NCI-H1092 treated with DMSO at 0.1 percent for 48 hours (cell line): ENCODE measurements around the gene FOXK1.
"Not testable (repeated sequence)": the region's sequence is repeated elsewhere in the genome, so short reads cannot be mapped to it uniquely, and the experiment has no call there.

ENCODE experiments used
- DNase-seq: peaks from one replicate; lab custom pipeline; 2025; lab: John Stamatoyannopoulos, UW

Gene FOXK1

DNA sequence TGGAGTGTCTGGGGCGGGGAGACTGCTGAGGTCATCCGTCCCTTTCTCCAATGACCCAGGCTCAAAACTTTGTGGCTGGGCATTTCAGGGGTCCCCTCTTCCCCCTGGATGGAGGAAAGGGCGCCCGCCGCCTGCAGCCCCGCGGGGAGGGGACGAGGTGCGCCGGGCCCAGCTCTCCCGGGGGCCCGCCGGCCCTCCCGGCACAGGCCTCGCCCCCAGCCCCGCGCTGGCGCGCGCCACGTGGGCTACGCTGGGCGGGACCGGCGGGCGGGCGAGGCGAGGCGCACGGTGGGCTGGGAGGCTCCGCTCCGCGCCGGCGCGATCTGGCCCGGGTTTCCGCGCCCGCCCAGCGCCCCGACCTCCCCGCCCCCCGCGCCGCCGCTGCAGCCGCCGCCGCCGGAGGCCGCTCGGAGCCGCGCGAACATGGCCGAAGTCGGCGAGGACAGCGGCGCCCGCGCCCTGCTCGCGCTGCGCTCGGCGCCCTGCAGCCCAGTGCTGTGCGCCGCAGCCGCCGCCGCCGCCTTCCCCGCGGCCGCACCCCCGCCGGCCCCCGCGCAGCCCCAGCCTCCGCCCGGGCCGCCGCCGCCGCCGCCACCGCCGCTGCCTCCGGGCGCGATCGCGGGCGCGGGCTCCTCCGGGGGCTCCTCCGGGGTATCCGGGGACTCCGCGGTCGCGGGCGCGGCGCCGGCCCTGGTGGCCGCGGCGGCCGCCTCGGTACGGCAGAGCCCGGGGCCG lies at the start of gene FOXK1:
Gene FOXK1, plus strand, starts transcription at position 410 of the 735 bp plus-strand sequence. Its CDS starts 14 bp downstream, at position 424.
- peak; percentile 76 for DNase-seq

DNA sequence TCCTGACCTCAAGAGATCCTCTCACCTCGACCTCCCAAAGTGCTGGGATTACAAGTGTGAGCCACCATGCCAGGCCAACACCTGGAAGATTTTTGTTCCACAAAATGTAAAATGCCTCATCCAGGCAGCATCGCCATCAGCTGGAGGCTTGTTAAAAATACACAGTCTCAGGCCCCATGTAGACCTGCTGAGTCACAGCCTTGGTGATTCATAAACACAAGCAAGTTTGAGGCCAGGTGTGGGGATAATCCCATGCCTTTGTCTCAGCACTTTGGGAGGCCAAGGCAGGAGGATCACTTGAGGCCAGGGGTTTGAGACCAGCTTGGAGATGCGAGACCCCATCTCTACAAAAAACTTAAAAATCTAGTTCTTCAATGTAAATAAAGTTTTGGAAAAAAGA lies 49.1 kb upstream of the FOXK1 start:
- no peak for DNase-seq

DNA sequence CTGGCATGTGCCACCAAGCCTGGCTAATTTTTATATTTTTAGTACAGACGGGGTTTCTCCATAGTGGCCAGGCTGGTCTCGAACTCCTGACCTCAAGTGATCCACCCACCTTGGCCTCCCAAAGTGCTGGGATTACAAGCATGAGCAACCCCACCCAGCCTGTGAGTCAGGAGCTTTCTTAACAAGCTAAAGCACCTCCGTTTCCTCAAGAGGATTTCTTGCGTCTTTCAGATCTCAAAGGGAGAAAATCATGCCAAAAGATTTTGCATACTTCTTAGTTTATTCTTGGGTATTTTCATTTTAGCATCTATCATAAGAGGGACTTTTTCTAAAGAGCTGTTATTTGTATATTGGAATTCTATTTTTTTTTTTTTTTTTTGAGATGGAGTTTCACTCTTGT lies 47.9 kb upstream of the FOXK1 start:
- DNase-seq, result no peak

DNA sequence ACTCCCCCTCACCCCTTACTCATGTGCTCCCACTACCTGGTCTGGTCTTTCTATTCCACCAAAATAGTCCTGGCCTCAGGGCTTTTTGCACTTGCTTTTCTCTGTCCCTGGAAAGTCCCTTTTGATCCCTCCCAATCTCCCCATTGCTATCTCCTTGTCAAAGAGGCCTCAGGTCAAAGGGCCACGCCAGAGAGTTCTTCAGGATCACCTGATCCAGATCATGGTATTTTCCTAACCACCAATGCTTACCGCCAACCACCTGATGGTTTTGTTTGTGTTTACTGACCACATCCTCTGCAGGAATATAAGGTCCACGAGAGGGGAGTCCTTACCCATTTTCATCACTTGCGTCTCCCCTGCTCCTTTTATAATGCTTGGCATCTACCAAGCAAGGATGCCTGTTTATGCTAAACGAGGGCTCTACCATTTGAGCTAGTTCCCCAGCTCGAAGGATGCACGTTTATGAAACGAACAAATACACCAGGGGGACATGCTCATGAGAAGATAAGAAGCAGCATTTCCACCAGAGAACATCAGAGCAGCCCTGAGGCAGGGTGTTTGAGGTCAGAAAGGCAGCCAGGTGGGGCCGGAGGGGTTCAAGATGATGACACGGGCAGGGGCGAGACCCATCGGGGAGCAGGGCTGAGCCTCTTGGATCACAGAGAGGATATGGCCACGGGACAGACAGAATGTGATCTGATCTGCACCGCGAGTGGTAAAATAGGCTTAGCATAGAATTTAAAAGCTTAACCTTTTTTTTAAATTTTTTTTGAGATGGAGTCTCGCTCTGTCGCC lies 43.1 kb upstream of the FOXK1 start:
- no peak for DNase-seq

DNA sequence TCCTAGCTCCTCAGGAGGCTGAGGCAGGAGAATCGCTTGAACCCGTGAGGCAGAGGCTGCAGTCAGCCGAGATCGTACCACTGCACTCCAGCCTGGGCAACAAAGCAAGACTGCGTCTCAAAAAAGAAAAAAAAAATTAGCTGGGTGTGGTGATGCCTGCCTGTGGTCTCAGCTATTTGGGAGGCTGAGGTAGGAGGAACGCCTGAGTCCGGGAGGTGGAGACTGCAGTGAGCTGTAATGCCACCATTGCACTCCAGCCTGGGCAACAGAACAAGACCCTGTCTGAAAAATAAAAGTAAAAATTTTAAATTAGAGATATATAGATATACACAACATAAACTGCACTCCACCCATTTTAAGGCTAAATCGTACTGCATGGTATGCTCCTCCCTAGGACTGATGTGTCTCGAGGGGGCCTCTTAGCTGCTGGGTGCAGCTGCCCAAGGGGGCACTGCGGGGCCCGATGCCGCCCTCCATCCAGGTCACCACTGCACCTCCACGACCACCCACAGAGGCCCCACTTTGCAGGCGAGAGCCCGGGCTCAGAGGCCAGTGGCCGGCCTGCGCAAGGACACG lies 40.9 kb upstream of the FOXK1 start:
- DNase-seq, result no peak

DNA sequence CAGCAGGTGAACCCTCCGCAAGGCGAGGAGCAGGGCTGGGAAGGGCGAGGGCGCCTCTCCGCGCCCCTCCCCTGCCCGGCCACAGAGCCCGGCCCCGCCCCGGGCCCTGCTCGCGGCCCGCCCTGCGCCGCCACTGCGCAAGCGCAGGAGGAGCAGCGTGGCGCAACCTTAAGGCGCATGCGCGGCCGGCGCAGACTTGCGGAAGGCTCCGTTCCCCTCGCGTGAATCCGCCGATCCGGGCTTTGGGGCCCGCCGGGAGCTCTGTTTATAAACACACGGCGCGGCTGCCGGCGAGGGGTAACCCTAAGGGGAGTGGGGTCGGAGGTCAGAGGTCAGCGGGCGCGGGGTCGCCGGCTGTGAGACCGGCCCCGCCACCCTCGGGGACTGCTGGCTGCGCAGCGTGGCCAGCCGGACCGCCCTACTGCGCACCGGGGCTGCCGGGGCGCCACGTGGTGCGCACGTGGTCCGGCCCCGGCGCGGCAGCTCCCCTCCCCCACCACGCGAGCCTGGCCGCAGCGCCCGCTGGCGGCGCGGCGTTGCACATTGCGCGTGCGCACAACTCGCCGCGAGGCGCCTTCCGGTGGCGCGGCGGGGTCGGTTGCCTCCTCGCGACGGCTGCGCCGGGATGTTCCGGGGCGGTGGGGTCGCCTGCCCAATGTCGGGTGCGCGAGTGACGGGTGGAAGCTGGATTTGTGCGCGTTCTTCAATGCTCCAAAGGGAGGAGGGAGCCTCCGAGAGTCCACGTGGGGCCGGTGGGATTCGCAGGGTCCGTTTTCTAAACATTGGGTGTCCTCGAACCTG lies 40.2 kb upstream of the FOXK1 start:
- peak; percentile 93 for DNase-seq

DNA sequence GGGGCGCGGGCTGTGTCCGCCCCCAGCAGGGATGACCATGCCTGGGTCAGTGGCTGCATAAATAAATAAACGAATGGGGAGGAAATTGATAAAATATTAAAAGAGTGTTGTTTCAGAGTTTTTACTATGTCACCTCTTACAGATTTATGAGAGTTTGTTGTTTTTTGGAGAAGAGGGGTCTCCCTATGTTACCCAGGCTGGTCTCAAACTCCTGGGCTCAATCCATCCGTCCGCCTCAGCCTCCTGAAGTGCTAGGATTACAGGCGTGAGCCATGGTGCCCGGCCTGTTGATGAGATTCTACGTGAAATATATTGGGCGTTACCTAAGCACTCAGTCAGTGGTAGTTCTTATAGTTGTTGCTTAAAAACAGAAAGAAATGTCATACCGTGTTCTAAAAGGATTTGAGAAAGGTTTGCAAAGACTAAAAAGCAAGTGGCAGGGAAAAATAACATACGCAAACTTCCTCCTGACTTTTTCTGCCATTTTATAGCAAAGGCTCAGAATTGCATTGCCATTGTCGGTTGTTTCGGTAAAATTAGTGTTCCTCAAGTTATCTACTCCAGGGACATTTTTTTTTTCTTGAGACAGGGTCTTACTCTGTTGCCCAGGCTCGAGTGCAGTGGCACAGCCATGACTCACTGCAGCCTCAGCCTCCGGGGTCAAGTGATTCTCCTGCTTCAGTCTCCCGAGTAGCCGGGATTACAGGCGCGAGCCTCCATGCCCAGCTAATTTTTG lies 39.5 kb upstream of the FOXK1 start:
- DNase-seq, result peak; percentile 53

DNA sequence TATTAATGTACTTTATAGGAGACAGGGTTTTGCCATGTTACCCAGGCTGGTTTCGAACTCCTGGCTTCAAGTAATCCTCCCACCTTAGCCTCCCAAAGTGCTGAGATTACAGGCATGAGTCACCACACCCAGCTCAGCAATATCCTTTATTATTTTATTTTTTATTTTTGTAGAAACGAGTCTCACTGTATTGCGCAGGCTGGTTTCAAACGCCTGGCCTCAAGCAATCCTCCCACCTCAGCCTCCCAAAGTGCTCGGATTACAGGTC lies 39.0 kb upstream of the FOXK1 start:
- DNase-seq, result not testable (repeated sequence)

DNA sequence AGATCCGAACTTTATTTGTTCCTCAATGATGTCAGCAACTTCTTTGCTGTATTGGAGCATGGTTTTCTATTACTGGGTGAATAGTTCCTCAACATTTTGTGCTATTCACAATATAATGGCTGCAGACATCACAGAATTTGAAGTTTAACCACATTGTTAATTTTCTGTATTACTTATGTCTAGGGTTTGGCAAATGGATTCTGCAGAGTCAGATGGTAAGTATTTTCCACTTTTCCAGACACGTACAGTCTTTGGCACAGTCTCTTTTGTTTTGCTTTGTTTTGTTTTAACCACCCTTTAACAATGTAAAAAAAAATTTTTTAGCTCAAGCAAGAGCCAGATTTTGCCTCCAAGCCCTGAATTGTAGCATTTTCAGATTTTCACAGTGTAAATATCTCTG lies 36.8 kb upstream of the FOXK1 start:
- no peak for DNase-seq

DNA sequence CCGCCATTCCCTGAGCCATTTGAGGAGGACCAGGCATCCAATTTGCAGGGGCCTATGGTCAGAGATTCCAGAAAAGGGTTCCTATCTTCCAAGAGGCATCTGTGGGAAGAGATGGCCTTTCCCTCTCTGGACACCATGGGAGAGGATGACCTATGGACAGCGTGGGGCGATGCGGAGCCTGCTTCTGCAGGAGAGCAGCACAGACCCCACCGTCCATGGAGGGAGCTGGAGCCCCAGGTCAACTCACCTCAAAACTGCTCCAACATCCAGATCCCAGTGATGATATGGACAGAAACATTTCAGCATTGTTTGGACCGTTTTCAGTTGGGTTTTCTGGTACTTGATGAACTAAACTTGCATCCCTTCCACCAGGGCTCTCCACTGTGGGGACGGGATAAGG lies 34.0 kb upstream of the FOXK1 start:
- no peak for DNase-seq

DNA sequence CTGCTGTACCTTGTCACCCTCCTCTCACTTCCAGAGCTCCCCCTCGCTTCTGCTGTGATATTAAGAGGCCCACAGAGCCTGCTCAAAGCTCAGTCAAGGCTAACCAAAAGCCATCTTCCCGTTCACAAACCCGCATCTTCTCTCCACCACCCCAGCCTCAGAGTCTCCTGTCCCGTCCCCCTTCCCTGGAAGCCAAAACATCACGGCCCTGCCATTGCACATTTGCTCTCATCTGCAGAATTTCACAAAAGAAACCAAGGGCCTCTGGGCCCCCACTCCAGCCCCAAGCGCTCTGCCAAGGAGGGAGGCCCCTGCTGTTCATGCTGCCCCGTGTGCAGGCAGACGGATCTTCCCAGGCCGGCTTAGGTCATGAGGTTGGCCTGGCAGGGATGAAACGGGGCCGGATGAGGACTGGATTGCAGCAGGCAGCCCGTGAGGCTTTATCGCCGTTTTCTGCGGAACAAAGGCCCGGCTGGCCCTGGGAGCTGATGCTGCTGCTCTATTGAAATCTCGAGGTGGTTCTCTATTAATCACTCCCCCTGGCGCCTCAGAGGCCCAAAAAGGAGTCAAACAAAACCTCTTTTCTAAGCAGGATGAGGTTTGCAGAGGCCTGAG lies 31.6 kb upstream of the FOXK1 start:
- DNase-seq, result peak; percentile 12

DNA sequence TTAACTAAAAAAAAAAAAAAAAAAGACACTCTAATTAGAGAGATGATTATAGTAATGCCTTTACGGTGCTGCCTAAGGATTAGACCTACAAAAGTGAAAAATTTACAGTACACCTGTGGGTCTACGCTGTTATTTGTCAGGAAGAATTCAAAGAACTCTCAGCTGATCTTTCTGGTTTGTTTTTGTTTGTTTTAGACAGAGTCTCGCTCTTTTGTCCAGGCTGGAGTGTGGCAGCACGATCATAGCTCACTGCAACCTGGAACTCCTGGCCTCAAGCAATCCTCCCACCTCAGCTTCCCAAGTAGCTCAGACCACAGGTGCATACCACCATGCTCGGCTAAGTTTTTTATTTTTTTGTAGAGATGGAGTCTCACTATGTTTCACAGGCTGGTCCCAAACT lies 28.3 kb upstream of the FOXK1 start:
- no peak for DNase-seq

DNA sequence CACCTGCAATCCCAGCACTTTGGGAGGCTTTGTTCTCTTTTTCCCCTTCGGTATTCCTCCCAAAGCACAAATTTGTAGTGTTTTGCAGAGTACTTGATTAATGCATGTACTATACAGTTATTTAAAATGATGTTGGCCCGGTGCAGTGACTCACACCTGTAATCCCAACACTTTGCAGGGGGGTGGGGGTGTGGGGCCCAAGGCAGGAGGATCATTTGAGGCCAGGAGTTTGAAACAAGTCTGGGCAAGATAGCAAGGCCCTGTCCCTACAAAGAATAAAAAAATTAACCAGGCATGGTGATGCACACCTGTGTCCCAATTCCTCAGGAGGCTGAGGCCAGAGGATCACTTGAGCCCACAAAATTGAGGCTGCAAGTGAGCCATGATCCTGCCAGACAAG lies 26.8 kb upstream of the FOXK1 start:
- no peak for DNase-seq

DNA sequence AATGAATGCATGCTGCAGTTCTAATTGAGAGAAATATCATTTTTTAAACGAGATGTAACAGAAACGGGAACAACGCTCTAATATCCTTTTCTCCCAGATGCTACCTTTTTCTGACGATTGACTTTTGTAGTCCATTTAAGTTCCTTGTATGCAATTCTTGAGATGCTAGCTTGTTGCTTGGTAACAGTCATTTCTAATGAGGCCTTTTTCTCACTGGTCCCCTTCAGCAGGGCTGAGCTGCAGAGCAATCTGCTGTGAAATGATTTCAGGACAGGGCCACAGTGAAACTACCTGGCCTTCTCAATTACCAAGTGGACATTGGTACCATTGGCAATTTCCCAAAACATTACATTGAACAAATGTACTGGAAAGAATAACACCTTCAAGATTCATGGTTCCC lies 26.2 kb upstream of the FOXK1 start:
- no peak for DNase-seq

DNA sequence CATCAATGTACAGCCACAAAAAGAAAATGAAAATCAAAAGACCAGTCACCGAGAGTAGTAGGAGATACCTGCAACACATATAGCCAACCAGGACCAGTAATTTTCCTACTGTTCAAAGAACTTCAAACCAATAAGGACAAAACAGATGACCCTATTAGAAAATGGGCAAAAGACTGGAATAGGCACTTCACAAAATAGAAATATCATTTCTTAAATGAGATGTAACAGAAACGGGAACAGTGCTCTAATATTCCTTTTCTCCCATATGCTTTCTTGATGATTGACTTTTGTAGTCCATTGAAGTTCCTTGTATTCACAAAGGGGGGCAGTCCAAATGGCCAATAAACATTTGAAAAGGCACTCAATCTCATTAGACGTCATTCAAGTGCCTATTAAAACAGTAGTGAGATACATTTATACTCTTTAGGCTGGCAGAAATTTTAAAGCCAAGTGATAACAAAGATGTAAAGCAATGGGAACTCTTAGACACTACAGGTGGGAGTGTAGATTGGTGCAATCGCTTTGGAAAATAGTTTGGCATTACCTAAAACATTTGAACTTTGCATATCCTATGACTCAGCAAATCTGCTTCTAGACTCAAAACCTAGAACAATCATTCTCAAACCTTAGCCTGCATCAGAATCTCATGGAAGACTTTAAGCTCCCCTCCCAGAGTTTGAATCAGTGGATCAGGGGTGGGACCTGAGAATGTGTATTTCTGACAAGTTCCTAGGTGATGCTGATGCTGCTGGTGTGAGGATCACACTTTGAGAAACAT lies 24.3 kb upstream of the FOXK1 start:
- no peak for DNase-seq

DNA sequence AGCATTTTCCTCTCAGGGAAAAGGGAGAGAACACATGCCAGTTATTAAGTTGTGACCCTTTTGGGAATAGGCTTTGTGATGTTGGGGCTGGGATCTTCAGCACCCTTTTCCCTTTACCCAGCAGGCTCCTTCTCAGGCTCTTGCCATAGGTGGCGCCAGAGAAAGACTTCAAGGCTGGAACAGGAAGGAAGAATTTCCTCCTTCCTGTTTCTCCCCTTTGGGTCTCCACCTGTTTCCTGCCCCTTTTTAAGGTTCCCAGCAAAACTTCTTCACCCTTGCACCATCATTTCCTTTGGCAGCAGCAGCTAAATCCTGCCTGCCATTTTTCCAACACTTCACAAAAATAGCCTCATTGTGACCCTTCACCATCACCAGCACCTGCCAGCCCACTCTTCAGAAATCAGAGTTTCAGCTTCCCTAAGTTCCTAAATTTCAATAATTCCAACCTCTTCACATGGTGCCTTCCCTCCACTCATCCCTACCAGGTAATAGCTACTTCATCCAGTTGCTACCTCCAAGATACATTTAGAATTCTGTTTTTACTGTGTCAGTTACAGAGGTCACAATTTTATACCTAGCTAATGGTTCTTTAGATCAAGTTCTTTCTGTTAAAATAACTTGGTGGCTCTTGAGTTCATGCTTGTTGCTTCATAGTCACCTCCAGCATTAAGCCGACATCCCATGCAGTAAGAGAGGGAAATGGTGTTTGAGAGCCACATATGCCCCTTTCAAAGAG lies 22.4 kb upstream of the FOXK1 start:
- DNase-seq, result no peak

DNA sequence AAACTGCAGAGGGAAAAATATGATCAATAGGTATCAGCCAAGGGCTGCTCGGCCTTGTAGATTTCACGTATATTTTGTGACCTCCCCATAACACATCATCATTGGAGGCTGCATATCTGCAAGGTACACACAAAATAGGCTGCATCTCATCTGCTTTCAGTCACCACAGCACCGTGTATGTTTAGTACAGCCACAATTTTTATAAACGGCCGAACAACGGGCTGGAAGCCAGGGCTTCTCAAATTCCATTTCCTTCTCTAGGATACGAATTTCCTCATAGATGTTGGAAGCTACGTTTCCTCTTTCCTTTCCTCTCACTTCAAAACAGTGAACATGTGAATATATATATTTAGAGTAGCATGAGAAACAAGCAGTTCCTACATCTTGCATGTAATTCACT lies 20.2 kb upstream of the FOXK1 start:
- DNase-seq, result peak; percentile 66

DNA sequence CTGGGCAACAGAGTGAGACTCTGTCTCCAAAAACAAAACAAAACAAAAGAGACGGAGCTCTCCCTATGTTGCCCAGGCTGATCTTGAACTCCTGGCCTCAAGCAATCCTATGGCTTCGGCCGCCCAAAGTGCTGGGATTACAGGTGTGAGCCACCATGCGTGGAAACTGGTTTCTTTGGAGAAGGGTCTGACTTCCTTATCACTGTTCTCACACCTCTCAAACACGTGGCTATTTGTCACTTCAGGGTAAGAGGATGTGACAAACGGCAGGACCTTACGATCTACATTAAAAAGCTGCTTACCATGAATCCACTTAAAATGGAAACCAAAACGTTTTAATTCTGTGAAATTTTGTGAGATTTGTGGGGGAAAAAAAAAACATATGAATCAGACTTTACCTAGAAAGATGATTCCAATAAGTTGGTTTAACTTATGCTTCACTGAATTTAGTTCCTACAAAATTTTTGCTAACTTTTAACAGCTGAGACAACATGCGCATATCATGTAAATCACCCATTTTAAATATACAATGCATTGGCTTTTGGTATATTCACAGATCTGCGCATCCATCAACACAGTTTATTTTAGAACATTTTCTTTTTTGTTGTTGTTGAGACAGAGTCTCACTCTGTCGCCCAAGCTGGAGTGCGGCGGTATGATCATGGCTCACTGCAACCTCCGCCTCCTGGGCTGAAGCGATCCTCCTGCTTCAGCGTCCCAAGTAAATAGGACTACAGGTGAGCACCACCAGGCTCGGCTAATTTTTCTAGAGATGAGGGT lies 18.7 kb upstream of the FOXK1 start:
- no peak for DNase-seq

DNA sequence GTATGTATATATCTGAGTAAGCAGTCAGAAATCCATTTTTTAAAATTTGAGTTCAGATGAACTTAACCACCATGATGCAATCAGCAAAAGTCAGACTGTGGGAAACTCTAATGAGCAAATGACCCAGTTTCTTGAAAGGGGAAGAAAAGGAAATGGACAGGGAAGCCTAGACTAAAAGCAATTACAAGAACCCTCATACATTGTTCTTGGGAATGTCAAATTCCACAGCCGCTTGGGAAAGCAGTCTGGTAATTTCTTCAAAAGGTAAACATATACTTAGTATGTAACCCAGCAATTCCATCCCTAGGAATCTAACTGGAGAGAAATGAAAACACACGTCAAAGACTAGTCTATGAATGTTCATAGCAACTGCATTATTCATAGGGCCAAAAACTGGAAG lies 16.4 kb upstream of the FOXK1 start:
- no peak for DNase-seq
